Hepatocyte (in vitro differentiated cells): ENCODE data around the gene ENPP6. TPM values are rescaled to one million over a fixed set of nuclear protein-coding genes. Genes with fewer than 3 reads are reported as not detected.

ENCODE experiments used
- DNase-seq: peaks from one replicate; pipeline ENCODE4 v3.0.0-alpha.2; 2016; ENCODE audit warnings: low spot score
- H2AFZ ChIP-seq: fragments of 200-600 bp; sonication (generic); 2 replicates; pipeline ENCODE4 v1.6.0; 2016; ENCODE audit warnings: antibody characterized with exemption, mild to moderate bottlenecking
- H3K27ac ChIP-seq: fragments of 200-600 bp; sonication (generic); 2 replicates; pipeline ENCODE4 v1.5.1; 2016; ENCODE audit warnings: mild to moderate bottlenecking
- H3K27me3 ChIP-seq: fragments of 200-600 bp; sonication (generic); 2 replicates; pipeline ENCODE4 v1.6.1; 2016
- H3K36me3 ChIP-seq: fragments of 200-600 bp; sonication (generic); replicated peaks from 2 replicates; pipeline ENCODE4 v1.5.1; 2016; ENCODE audit warnings: low read depth; ENCODE audit not compliant: insufficient read depth
- H3K4me1 ChIP-seq: fragments of 200-600 bp; sonication (generic); 2 replicates; pipeline ENCODE4 v1.5.1; 2016; ENCODE audit warnings: mild to moderate bottlenecking, moderate library complexity; ENCODE audit not compliant: insufficient read depth
- H3K4me2 ChIP-seq: fragments of 200-600 bp; sonication (generic); 2 replicates; pipeline ENCODE4 v1.6.0; 2016
- H3K4me3 ChIP-seq: fragments of 200-600 bp; sonication (generic); 2 replicates; pipeline ENCODE4 v1.5.1; 2016; ENCODE audit warnings: mild to moderate bottlenecking
- H3K79me2 ChIP-seq: fragments of 200-600 bp; sonication (generic); 2 replicates; pipeline ENCODE4 v1.6.0; 2017; ENCODE audit warnings: mild to moderate bottlenecking
- H3K9me2 ChIP-seq: fragments of 200-600 bp; sonication (generic); replicated peaks from 2 replicates; pipeline ENCODE4 v1.6.0; 2017; ENCODE audit warnings: mild to moderate bottlenecking; ENCODE audit not compliant: insufficient read depth
- H3K9me3 ChIP-seq: fragments of 200-600 bp; sonication (generic); 2 replicates; pipeline ENCODE4 v1.5.1; 2016; ENCODE audit warnings: low read depth, mild to moderate bottlenecking
- H4K20me1 ChIP-seq: fragments of 200-600 bp; sonication (generic); 2 replicates; pipeline ENCODE4 v1.6.0; 2016; ENCODE audit warnings: mild to moderate bottlenecking; ENCODE audit not compliant: insufficient read depth, poor library complexity, severe bottlenecking
- EZH2 ChIP-seq: fragments of 200-600 bp; sonication (generic); IDR thresholded peaks from 2 replicates; pipeline ENCODE4 v1.6.1; 2016; ENCODE audit warnings: antibody characterized with exemption, mild to moderate bottlenecking, borderline replicate concordance
- EZH2phosphoT487 ChIP-seq: fragments of 200-600 bp; sonication (generic); IDR thresholded peaks from one replicate; pipeline ENCODE4 v1.6.1; 2018; ENCODE audit warnings: antibody characterized with exemption, mild to moderate bottlenecking, low read depth, moderate library complexity; ENCODE audit not compliant: unreplicated experiment, severe bottlenecking
- WGBS: methylation state at CpG from one replicate; pipeline ENCODE4 v1.1.6; 2016; ENCODE audit warnings: low lambda C conversion rate; ENCODE audit errors: missing lambda C conversion rate; 5-methylcytosine and 5-hydroxymethylcytosine counted together
- polyA plus RNA-seq: library from polyadenylated mRNA; unstranded; fragments of >200 nt; fragmentation: Nextera tagmentation; extraction: Ambion mirVana; gene quantifications from 2 replicates; pipeline ENCODE4 v1.2.1, GENCODE V29; 2016
- total RNA-seq: library from RNA; depleted of rRNA; stranded (reverse); fragments of >200 nt; gene quantifications from 2 replicates; pipeline ENCODE4 v1.2.3, GENCODE V29; 2014
- TF ChIP-seq, protein P1 (sequence below): fragments of 200-600 bp; sonication (generic); IDR thresholded peaks from 2 replicates; pipeline ENCODE4 v1.5.1; 2016; ENCODE audit warnings: antibody characterized with exemption, mild to moderate bottlenecking; ENCODE audit not compliant: poor library complexity

ENPP6 gene
- total and polyA plus RNA-seq, 2 experiments from 2014 or later: 0.03 TPM; not detected in 1

DNA sequence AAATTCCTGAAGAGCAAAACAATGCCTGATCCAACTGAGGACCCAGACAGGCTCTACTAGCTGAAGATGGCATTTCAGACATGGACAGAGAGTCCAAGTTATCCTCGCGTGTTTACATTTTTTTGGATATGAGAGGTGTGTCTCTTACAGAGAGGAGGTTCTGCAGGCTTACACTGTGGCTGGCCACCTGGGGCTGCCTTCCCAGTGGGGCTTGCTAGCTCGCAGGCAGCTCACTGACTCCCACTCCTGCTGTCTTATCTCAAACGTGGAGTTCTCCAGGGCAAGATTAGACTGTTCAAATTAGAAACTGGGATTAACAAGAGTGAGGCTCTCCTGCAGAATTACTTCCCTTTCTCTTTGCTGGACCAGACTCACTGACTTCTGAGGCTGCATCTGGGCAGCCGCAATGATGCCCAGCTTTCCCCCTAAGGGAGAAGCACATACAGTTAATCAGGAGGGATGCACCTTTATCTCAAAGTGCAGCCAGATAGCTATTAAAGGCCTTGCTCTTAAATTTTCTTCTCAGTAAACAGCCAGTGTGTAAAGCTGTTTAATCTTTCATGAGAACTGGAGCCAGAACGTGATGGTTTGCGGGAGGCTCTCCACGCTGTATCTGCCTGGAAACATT lies 123.0 kb downstream of the ENPP6 start:
- TF ChIP-seq EZH2phosphoT487: no peak
- TF ChIP-seq, protein P1, sequence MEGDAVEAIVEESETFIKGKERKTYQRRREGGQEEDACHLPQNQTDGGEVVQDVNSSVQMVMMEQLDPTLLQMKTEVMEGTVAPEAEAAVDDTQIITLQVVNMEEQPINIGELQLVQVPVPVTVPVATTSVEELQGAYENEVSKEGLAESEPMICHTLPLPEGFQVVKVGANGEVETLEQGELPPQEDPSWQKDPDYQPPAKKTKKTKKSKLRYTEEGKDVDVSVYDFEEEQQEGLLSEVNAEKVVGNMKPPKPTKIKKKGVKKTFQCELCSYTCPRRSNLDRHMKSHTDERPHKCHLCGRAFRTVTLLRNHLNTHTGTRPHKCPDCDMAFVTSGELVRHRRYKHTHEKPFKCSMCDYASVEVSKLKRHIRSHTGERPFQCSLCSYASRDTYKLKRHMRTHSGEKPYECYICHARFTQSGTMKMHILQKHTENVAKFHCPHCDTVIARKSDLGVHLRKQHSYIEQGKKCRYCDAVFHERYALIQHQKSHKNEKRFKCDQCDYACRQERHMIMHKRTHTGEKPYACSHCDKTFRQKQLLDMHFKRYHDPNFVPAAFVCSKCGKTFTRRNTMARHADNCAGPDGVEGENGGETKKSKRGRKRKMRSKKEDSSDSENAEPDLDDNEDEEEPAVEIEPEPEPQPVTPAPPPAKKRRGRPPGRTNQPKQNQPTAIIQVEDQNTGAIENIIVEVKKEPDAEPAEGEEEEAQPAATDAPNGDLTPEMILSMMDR: no peak
- TF ChIP-seq EZH2: no peak
- H3K4me1 ChIP-seq: peaks cover 6% of the 10 kb centered on the region
- H3K9me2 ChIP-seq: no peaks in the 10 kb centered on the region
- H3K9me3 ChIP-seq: no peaks in the 10 kb centered on the region
- no peaks in the 10 kb centered on the region for H3K27me3 ChIP-seq
- H4K20me1 ChIP-seq: no peaks in the 10 kb centered on the region
- H3K4me2 ChIP-seq: peak overlapping the region; percentile 25
- WGBS: 37% methylated on average over 8 of the region's 8 CpGs
- H3K27ac ChIP-seq: no peak overlapping the region
- H3K4me3 ChIP-seq: no peak overlapping the region
- no peaks in the 10 kb centered on the region for H3K36me3 ChIP-seq
- H2AFZ ChIP-seq: no peak overlapping the region
- H3K79me2 ChIP-seq: no peaks in the 10 kb centered on the region
- no peak for DNase-seq

DNA sequence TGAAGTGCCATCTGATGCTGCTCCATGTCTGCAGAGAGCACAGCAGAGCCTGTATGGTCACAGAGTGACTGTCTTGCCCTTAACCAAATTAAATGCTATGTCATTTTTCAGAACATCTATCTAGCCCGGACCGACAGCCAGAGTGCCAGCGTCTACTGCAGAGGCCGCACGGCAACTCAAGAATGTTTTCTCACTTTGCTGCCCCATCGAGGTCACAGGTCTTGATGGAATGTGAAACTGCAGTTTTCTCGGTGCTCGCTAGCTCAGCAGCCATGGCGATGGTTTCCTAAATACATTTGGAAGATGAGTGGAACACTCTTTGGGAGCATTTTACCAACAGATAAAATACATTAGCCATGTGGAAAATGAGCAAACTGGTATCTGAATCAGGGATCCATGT lies 125.7 kb downstream of the ENPP6 start:
- H3K4me2 ChIP-seq: no peak overlapping the region
- no peaks in the 10 kb centered on the region for H3K36me3 ChIP-seq
- no peak for DNase-seq
- H4K20me1 ChIP-seq: no peaks in the 10 kb centered on the region
- TF ChIP-seq EZH2phosphoT487: no peak
- TF ChIP-seq, protein P1: no peak
- TF ChIP-seq EZH2: no peak
- no peaks in the 10 kb centered on the region for H3K79me2 ChIP-seq
- no peak overlapping the region for H3K4me3 ChIP-seq
- 84% methylated on average over 9 of the region's 9 CpGs for WGBS
- no peaks in the 10 kb centered on the region for H3K9me3 ChIP-seq
- H3K9me2 ChIP-seq: no peaks in the 10 kb centered on the region
- H3K4me1 ChIP-seq: peaks cover 6% of the 10 kb centered on the region
- H3K27ac ChIP-seq: no peak overlapping the region
- H2AFZ ChIP-seq: no peak overlapping the region
- H3K27me3 ChIP-seq: no peaks in the 10 kb centered on the region

DNA sequence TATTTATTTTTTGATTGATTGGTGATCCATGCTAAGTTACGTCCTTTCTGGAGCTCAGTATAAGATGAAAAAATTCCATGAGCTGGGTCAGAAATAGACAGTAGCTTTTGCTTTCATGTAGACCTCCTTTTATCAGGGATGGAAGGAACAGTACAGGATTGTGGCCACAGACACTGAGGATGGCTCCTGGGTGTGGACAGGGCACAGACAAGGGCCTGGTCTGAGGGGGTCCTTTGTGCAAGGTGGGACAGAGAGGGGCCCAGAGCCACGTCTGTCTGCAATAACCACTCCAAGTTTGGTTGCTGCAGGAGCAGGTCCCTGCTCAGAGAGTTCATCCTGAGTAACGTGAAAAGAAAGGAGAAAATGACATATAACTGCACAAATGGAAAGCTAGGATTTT lies 127.1 kb downstream of the ENPP6 start:
- Histone ChIP-seq H3K9me2 (no peaks in the 10 kb centered on the region), H2AFZ (no peak overlapping the region), H3K27ac (no peak overlapping the region), H3K4me1 (peaks cover 6% of the 10 kb centered on the region), H3K79me2 (no peaks in the 10 kb centered on the region), H3K9me3 (no peaks in the 10 kb centered on the region), H4K20me1 (no peaks in the 10 kb centered on the region), H3K4me3 (no peak overlapping the region), H3K27me3 (no peaks in the 10 kb centered on the region), H3K36me3 (no peaks in the 10 kb centered on the region), H3K4me2 (no peak overlapping the region)
- 88% methylated on average over 3 of the region's 3 CpGs for WGBS
- TF ChIP-seq, protein P1: no peak
- TF ChIP-seq EZH2phosphoT487 (no peak), EZH2 (no peak)
- DNase-seq: no peak
